IPS-NIHi11 (cell line): ENCODE data around the gene PRXL2C.
"Not testable (repeated sequence)": the region's sequence is repeated elsewhere in the genome, so short reads cannot be mapped to it uniquely, and the experiment has no call there.

ENCODE experiments used
- DNase-seq: peaks from one replicate; pipeline ENCODE4 v3.0.0; 2012; ENCODE audit warnings: mixed read lengths, low spot score

PRXL2C gene, protein sequence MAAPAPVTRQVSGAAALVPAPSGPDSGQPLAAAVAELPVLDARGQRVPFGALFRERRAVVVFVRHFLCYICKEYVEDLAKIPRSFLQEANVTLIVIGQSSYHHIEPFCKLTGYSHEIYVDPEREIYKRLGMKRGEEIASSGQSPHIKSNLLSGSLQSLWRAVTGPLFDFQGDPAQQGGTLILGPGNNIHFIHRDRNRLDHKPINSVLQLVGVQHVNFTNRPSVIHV

GRCh38 chr9:96655198-96655851 is at the start of gene PRXL2C:
Gene PRXL2C, minus strand, starts transcription at chr9:96655317. Its CDS starts 36 bp downstream, at chr9:96655281.
- DNase-seq, result no peak

DNA sequence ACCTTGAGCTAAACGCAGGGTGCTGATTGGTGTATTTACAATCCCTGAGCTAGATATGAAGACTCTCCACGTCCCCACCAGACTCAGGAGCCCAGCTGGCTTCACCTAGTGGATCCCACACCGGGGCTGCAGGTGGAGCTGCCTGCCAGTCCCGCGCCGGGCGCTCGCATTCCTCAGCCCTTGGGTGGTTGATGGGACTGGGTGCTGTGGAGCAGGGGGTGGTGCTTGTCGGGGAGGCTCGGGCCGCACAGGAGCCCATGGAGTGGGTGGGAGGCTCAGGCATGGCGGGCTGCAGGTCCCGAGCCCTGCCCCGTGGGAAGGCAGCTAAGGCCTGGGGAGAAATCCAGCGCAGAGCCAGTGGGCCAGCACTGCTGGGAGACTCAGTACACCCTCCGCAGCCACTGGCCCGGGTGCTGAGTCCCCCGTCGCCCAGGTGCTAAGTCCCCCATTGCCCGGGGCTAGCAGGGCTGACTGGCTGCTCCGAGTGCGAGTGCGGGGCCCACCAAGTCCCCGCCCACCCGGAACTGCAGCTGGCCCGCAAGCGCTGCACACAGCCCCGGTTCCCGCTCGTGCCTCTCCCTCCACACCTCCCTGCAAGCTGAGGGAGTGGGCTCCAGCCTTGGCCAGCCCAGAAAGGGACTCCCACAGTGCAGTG is 45.7 kb upstream of the PRXL2C start:
- not testable (repeated sequence) for DNase-seq

DNA sequence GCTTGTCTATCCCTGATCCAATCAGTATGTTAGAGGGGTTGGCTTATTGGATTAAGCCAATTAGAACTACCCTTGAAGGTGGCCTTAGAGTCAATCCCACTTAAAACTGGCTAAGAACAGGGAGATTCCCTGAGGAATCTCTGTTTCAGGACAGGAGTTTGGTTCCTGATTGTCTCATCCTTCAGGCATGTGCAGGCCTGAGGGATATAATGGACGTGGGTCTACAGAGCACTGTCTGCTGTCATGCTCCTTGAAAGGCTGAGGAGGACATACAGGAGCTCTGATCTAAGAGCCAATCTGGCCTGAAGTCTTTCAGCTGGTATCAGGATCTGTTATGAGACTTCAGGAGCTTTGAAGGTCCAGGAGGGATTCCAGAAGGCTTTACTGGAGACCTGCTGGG is 36.2 kb upstream of the PRXL2C start:
- DNase-seq, result no peak

DNA sequence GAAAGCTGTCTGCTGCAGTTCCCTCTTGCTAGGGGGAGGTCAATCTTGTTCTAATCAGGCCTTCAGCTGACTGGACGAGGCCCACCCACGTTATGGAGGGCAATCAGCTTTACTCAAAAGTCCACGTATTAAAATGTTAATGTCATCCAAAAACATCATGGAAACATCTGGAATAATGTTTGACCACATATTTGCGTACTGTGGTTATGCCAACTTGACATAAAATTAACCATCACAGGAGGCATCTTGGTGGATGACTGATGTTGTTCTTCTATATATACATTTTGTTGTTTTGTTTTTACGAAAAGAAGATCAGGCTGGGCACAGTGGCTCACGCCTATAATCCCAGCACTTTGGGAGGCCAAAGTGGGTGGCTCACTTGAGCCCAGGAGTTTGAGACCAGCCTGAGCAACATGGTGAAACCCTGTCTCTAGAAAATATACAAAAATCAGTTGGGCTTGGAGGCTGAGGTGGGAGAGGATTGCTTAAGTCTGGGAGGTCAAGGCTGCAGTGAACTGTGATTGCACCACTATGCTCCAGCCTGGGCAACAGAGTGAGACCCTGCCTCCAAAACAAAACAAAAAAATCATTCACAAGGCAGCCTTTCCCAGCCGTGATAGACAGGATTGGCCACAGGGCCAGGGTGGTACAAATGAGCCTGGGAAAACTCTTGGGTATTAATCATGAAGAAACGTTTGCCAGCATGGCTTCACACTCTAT is 33.8 kb upstream of the PRXL2C start:
- DNase-seq, result no peak

- DNase-seq, result no peak
Observed at GRCh38 chr9:96688187-96688586, 33.1 kb upstream of the PRXL2C start.

GRCh38 chr9:96686638-96687335 is 31.7 kb upstream of the PRXL2C start:
- peak; percentile 87 for DNase-seq

DNA sequence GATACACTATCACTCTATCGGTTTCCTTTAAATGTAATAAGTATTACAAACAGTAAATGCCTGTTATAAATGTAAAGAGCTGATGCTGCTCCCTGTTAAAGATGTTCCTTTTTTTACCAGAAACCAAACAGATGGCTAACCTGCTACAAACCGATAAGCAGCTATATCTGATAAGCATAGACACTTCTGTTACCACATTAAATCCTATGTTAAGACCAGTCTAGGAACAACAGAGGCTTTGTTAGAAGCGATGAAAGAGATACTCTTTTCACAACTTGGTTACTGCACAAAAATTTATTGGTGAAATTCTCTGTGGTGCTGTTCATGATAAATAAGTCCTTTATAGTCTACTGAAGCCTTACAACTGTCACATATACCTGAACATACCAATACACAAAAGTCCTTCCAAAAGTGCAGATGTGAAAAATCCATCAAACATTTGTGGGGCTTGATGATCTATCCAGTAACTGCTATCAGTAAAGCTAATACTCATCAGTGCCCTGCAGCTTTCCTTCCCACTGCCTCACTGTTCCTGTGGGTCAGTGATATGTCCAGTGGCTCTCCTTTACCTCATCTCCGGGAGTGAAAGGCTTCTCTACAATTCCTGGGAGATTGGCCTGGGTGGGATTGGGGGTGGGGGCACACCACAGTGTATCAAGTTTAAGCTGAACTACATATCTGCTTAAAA is 25.8 kb upstream of the PRXL2C start:
- no peak for DNase-seq

GRCh38 chr9:96674906-96675538 is 19.9 kb upstream of the PRXL2C start:
- DNase-seq, result no peak

GRCh38 chr9:96673786-96674185 is 18.7 kb upstream of the PRXL2C start:
- not testable (repeated sequence) for DNase-seq

DNA sequence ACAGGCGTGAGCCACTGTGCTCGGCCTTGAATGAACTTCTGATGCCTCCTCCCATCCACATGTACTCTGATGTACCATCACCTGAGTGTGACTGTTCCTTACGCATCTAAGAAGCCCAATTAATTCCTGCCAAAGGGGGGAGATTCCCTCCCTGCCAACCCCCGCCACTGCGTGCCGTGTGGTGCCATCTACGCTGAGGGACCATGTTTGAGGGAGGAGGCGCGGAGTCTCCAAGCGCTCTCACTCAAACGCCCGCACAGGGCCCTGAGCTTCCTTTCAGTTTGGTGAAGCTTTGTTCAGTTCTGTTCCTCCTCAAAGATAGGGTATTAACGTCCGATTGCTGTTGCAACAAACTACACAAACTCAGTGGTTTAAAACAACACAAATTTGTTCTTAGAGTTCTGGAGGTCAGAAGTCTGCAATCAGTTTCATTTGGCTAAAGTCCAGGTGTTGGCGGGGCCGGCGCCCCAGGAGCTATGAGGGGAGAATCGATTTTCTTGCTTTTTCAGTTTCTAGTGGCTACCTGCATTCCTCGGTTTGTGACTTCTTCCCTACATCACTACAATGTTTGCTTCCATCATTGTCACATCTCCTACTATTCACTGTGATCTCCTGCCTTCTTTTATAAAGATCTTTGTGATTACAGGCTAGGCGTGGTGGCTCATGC is 13.9 kb upstream of the PRXL2C start:
- no peak for DNase-seq

DNA sequence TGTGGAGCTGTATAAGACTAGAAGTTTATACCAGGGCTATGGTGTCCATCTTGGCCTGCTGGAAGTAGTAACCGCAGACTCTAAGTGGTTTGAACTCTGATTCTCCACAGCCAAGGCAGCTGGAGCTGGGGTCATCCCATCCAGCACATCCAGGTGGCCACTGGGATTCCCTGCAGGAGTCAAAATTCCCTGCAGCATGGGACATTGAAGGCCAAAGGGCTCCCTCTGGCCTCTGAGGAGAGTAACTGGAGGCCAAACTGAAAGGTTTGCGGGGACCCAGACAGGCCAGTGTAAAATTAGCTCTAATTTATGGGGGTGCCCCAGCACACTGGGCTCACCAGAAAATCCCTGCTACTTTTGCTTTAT is 12.2 kb upstream of the PRXL2C start:
- no peak for DNase-seq

DNA sequence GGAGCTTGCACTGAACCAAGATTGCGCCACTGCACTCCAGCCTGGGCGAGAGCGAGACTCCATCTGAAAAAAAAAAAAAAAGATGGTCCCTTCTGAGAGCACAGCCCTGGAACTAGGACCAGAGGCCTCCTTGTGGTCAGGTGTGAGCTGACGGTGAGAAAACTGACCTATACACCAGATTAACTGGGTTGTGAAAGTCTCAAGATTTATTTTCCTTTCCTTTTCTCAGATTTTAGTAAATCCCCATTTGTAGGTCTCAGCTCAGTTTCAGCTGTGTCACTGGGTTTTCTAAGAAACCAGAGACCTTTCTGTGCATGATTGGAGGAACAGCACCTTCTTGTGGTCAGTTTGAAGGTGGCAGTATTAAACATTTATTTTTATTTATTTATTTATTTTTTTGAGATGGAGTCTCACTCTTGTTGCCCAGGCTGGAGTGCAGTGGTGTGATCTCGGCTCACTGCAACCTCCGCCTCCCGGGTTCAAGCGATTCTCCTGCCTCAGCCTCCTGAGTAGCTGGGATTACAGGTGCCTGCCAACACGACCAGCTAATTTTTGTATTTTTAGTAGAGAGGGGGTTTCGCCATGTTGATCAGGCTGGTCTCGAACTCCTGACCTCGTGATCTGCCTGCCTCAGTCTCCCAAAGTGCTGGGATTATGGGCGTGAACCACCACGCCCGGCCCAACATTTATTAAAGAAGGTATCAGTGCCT is 11.7 kb upstream of the PRXL2C start:
- peak; percentile 52 for DNase-seq

DNA sequence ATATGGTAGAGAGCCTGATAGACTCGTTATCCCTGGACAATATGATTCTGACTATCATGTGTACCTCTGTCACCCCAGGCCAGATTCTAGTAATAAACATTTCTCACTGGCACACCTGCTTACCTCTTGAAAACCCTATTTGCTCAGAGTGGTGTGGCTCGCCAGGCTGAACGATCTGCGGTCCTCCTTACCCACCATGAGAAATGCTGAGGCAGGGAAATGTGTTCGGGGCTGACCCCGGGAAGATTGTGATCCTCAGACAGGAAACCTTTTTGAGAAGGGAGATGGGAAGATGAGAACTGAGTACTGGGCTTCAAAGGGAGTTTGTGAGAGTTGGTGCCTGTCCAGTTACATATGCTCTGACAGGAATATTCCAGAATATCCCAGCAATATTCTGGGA is 10.7 kb upstream of the PRXL2C start:
- DNase-seq, result no peak

DNA sequence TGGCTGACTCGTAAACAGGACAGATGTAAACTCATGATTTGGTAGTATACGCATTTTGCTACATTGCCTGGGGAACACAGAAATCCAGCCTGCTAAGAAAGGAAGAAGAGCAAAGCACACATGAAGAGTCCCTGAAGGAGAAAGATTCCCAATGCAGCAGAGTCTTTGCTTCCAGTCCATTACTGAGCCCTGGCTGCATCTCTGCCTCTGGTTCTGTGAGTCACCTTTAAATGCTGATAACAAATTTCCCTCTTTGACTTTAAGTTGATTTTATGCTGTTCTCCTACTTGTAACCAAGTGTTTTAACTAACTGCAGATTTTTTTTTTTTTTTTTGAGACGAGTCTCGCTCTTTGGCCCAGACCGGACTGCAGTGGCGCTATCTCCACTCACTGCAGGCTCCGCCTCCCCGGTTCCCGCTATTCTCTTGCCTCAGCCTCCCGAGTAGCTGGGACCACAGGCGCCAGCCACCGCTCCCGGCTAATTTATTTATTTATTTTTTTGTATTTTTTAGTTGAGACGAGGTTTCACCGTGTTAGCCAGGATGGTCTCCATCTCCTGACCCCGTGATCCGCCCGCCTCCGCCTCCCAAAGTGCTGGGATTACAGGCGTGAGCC is 8.5 kb upstream of the PRXL2C start:
- no peak for DNase-seq

DNA sequence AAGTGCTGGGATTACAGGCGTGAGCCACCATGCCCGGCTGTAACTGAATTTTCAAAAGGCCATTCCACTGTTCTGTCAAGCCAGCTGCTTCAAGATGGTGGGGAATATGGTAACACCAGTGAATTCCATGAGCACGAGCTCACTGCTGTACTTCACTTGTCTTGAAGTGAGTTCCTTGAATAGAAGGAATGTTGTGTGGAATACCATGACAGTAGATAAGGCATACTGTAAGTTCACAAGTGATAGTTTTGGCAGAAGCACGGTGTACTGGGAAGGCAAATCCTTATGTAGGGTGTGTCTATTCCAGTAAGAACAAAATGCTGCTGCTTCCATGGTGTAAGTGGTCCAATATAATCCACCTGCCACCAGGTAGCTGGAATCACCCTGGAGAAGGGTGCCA is 6.6 kb upstream of the PRXL2C start:
- DNase-seq, result no peak

- no peak for DNase-seq
Observed at GRCh38 chr9:96660692-96661248, 5.7 kb upstream of the PRXL2C start.

DNA sequence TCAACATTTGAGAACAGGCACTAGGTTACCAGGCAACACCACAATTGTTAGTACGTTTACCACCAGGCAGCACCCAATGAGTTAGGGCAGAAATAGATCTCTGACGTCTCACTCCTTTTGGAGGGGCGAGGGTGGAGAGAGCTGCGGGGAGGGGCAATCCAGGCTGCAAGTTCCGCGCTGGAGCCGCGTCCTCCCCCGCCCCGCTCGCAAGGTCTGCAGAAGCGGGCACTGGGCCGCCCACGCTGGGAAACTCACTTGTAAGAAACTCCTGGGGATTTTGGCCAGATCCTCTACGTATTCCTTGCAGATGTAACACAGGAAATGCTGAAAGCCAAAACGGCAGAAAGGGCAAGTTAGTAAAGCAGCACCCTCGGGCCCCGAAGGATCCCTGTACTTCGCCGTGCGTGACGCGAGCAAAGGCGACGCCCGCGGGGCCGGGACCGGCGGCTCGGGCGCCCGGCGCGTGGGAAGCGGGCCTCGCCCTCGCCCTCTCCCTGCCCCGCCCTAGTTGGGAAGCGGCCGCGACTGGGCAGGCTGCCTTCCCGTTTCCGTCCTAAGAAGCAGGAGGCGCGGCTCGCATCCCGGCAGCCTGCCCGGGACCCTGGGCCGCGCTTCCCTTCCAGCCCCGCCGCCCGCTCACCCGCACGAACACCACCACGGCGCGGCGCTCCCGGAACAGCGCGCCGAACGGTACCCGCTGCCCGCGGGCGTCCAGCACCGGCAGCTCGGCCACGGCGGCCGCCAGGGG is 493 bp downstream of the PRXL2C start:
- peak; percentile 83 for DNase-seq

- DNase-seq, result no peak
Observed at GRCh38 chr9:96651626-96652025, 3.5 kb downstream of the PRXL2C start.
